NCI-H146 (cell line): ENCODE results near the gene SDR39U1.

Source experiments
- DNase-seq: peaks from one replicate; lab custom pipeline; 2025; lab: John Stamatoyannopoulos, UW

The SDR39U1 gene

GRCh38 chr14:24428628-24429394 lies 13.8 kb downstream of the SDR39U1 start:
- DNase-seq: no peak

DNA sequence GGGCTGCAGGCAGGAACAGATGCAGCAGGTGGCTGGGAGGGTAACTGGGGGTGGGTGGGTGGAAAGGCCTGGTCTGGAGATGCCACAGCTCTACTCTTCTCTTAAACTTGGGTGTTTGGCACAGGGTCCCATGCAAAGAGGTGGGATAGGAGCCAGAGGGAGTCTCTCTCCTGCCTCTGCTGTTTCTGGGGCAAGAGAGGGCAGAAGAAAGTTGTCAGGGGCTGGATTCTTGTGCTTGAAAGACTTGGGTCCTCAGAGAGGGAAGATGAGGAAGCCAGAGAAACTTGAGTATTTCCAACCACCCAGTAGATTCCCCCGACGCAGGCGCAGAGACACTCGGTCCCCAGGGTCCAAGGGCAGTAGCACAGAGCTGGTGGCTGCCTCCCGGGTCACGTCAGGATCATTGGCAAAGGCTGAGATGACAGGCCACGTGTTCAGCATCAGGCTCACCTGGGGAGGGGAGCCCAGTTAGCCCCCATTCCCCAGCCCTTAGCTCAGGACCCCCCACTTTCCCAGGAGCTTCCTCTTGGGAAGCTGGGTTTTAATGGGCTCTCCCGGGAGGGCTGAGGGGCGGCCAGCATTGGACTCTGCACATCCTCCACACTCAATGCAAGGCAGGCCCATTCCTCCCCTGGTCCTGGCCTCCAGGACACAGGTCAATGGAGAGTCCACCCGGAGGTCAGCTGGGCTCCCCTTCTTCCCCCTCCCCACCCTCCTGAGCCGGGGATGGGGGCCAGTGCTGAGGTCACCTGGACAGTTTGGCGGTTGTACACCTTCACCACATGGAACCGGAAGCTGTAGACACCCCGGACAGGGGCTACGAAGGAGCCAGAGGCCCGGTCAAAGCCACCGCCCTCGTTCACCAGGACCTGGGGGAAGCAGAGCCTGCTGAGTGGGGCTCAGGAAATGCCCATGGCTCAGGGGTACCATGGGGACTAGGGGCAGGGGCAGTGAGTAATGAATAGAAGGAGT lies 14.8 kb downstream of the SDR39U1 start:
- no peak for DNase-seq

DNA sequence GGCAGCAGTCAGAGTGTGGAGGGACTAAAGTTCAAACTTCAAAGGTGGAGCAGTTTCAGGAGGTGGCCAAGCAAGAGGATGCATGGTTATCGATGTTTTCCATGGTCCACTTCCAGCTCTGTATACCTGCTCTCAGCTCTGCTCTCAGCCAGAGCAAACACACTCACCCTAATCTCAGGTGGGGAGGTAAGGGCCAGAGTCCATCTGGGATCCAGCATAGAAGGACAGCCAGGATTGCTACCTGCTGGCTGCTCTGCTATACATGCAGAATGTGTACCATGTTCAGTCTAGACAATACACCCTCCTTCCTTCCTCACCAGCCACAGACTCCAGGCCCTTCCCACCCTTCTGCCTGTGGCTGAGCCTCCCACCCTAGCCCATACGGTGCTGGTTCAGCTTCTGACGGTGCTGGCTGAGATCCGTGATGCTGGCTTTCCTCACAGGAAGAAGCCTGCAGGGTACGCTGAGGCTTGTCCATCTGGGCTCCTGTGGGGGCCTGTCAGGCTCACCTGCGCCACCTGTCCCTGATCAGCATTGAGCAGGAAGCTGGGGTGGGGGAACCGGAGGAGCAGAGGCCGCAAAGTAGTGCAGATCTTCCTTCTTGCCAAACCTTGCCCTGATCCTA lies 15.6 kb downstream of the SDR39U1 start:
- DNase-seq: peak; percentile 40

GRCh38 chr14:24426150-24426911 lies 16.2 kb downstream of the SDR39U1 start:
- DNase-seq: no peak

DNA sequence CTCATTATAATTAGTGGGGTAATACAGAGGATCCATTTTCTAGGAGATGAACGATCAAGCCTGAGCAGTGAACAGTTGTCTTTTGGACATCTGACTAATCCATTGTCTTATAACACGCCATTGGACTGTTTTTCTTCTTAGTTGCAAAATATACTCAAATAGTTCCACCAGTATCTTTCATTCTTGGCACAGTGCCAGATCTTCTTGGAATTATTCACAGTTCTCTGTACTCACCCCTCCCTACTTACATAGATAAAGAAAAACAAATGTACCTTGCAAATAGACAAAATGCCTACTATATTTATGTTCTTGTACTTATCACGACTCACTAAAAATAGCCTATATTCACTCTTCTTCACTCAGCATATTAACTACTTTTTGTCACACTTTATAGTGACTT lies 16.9 kb downstream of the SDR39U1 start:
- peak; percentile 9 for DNase-seq

GRCh38 chr14:24422694-24423601 lies 19.6 kb downstream of the SDR39U1 start:
- no peak for DNase-seq

DNA sequence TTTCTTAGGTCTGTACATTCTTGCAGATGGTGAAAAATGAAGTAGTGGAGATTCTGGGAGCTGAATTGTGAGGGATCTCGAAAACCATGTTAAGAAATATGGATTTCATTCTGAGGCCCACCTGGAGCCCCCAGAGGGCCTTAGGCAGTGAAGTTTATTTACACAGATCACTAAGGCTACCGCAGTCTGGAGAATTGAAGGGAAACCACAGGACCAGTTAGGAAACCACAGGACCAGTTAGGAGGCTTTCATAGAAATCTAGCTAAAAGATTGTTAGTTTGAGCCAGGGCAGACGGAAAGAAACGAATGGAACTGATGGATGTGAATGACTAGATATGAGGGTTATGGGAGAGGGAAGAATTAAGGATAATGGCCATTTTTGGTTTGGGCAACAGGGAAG lies 20.3 kb downstream of the SDR39U1 start:
- no peak for DNase-seq

GRCh38 chr14:24418492-24418873 lies 24.1 kb downstream of the SDR39U1 start:
- no peak for DNase-seq

DNA sequence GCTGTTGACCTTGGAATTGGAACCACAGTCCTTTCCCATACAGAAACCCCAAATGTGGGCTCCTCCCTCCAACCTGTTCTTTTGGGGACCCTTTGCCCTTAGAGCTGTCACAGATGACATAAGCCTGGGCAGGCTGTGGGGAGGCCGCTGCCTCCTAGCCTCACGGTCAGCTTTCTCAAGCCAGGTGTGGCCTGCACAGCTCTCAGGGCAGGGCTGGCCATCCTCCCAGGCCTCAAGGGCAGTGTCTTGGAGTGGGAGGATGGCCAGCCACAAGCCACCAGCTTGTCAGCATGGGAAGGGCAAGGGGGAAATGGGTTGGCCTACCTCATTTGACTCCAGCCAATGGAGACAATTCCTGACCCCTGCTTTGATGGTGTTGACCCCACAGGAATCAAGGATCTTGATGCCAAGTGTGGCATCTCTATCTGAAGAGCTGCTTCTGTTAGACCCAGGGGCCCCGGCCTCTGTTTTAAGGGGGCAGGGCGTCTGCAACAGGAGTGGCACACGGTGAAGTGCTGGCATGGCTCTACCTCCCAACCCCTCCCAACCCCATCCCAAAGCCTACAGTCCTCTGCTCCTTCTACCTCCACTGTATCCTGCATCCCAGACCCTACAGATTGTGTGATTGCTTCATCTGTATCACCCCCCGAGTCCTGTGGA lies 24.6 kb downstream of the SDR39U1 start:
- no peak for DNase-seq

DNA sequence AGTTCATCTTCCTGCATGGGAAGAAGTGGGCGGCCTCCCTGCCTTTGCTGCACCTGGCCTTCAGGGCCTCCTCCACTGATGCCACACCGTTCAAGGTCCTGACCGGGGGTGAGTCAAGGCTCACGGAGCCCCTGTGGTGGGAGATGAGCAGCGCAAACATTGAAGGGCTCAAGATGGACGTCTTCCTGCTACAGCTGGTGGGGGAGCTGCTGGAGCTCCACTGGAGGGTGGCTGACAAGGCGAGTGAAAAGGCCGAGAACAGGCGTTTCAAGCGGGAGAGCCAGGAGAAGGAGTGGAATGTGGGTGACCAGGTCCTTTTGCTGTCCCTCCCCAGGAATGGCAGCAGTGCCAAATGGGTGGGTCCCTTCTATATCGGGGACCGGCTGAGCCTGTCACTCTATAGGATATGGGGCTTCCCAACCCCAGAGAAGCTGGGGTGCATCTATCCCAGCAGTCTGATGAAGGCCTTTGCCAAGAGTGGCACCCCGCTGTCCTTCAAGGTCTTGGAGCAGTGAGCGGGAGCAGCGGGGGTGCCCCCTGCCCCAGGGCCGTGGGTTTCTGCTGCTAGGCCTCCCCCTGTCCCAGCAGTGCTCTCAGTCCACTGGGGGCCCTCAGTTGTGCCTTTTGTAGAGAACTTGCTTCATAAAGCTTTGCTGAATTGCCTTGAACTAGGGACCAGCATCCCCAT lies 25.5 kb downstream of the SDR39U1 start:
- DNase-seq: no peak

GRCh38 chr14:24416254-24416931 lies 26.2 kb downstream of the SDR39U1 start:
- no peak for DNase-seq

DNA sequence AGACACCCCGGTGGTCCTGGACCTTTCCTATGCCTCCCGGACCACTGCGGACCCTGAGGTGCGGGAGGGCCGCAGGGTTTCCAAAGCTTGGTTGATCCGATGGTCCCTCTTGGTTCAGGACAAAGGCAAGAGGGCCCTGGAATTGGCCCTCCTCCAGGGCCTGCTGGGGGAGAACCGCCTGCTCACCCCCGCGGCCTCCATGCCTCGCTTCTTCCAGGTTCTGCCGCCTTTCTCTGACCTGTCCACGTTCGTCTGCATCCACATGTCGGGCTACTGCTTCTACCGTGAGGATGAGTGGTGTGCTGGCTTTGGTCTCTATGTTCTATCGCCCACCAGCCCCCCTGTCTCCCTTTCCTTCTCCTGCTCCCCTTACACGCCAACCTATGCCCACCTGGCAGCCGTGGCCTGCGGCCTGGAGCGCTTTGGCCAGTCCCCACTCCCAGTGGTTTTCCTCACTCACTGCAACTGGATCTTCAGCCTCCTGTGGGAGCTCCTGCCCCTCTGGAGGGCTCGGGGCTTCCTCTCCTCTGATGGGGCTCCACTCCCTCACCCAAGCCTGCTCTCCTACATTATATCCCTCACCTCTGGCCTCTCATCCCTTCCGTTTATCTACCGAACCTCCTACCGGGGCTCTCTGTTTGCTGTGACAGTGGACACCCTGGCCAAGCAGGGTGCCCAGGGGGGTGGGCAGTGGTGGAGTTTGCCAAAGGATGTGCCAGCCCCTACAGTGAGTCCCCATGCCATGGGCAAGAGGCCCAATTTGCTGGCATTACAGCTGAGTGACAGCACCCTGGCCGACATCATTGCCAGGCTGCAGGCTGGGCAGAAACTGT lies 26.9 kb downstream of the SDR39U1 start:
- DNase-seq: no peak

DNA sequence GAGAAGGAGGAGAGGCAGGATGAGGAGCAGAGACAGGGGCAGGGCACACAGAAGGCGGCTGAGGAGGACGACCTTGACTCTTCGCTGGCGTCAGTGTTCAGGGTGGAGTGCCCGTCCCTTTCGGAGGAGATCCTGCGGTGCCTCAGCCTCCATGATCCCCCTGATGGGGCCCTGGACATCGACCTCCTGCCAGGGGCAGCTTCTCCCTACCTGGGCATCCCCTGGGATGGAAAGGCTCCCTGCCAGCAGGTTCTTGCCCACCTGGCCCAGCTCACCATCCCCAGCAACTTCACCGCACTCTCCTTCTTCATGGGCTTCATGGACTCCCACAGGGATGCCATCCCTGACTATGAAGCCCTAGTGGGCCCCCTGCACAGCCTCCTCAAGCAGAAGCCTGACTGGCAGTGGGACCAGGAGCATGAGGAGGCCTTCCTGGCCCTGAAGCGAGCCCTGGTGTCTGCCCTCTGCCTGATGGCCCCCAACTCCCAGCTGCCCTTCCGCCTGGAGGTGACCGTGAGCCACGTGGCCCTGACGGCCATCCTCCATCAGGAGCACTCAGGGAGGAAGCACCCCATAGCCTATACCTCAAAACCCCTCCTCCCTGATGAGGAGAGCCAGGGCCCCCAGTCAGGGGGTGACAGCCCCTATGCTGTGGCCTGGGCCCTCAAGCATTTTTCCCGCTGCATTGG lies 27.7 kb downstream of the SDR39U1 start:
- no peak for DNase-seq

DNA sequence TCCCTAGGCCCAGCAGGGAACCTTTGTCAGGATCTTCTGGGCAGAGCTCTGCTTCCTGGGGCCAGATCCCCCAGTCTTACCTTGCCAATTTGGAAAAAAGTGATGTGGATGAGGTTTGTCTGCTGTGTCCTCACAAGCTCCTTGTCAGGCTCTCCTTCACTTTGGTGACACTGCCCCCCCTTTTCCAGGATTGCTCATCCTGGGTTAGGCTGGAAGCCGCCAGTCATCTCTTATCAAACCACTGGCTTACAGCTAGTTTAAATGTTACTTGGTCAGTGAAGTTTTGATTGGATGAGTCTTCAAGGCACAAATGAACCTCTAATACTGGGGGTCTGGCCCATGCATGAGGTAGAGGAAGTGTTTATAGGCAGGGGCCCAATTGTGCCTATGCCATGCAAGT lies 28.5 kb downstream of the SDR39U1 start:
- no peak for DNase-seq

- DNase-seq: no peak
Measured at GRCh38 chr14:24411443-24412389, 30.9 kb downstream of the SDR39U1 start.

GRCh38 chr14:24409956-24410355 lies 32.6 kb downstream of the SDR39U1 start:
- no peak for DNase-seq
